WTC11 (cell line): ENCODE data around the gene CD3E. TPM values are rescaled to one million over a fixed set of nuclear protein-coding genes. Genes with fewer than 3 reads are reported as not detected.

Source experiments
- ATAC-seq: fragments of 200-7000 bp; cut with Tn5 transposase; 2 replicates; pipeline ENCODE4 v1.10.0; 2021; ENCODE audit warnings: mild to moderate bottlenecking, moderate library complexity
- CTCF ChIA-PET: fragments of 300-600 bp; sonication (Branson Sonifier 250); formaldehyde crosslinking; loops from one replicate; lab custom pipeline; 2021; ENCODE audit warnings: antibody characterized with exemption; lab: Charles Lee
- POLR2A ChIA-PET: fragments of 350-600 bp; sonication (Branson Sonifier 250); formaldehyde crosslinking; loops from one replicate; lab custom pipeline; 2021; ENCODE audit warnings: antibody characterized with exemption; lab: Charles Lee
- DNase-seq: peaks from one replicate; pipeline ENCODE4 v3.0.0; 2021; ENCODE audit warnings: low spot score
- H3K27ac Mint-ChIP-seq: 2 replicates; pipeline ENCODE4 v1.8.0; 2021; ENCODE audit warnings: mixed read lengths
- H3K27me3 Mint-ChIP-seq: 2 replicates; pipeline ENCODE4 v1.8.0; 2021; ENCODE audit warnings: low read depth, mild to moderate bottlenecking, moderate library complexity, mixed read lengths
- H3K36me3 Mint-ChIP-seq: 2 replicates; pipeline ENCODE4 v1.8.0; 2021; ENCODE audit warnings: mixed read lengths
- H3K4me1 Mint-ChIP-seq: 2 replicates; pipeline ENCODE4 v1.8.0; 2022; ENCODE audit warnings: mixed read lengths
- H3K4me3 Mint-ChIP-seq: 2 replicates; pipeline ENCODE4 v1.8.0; 2021; ENCODE audit warnings: mild to moderate bottlenecking, moderate library complexity, mixed read lengths
- H3K9me3 Mint-ChIP-seq: 2 replicates; pipeline ENCODE4 v1.8.0; 2021; ENCODE audit warnings: mixed read lengths
- ATF2 ChIP-seq: sonication (generic); formaldehyde crosslinking; IDR thresholded peaks from 2 replicates; pipeline ENCODE4 v1.8.1; 2022; ENCODE audit warnings: low read depth, missing genetic modification reagents, borderline replicate concordance
- ETV6 ChIP-seq: sonication (generic); formaldehyde crosslinking; IDR thresholded peaks from 2 replicates; pipeline ENCODE4 v1.8.1; 2022; ENCODE audit warnings: mild to moderate bottlenecking, missing genetic modification reagents
- HMGA2 ChIP-seq: fragments of 250-450 bp; sonication (Bioruptor Pico); IDR thresholded peaks from 2 replicates; pipeline ENCODE4 v1.4.0; 2021; ENCODE audit warnings: mild to moderate bottlenecking, moderate library complexity
- MLX ChIP-seq: sonication (generic); formaldehyde crosslinking; IDR thresholded peaks from 2 replicates; pipeline ENCODE4 v1.8.1; 2023; ENCODE audit warnings: mild to moderate bottlenecking, missing genetic modification reagents, moderate library complexity
- RELA ChIP-seq: sonication (generic); formaldehyde crosslinking; IDR thresholded peaks from 2 replicates; pipeline ENCODE4 v1.8.1; 2022; ENCODE audit warnings: missing genetic modification reagents, mild to moderate bottlenecking, borderline replicate concordance
- SMAD3 ChIP-seq: sonication (generic); formaldehyde crosslinking; IDR thresholded peaks from 2 replicates; pipeline ENCODE4 v1.8.0; 2022; ENCODE audit warnings: missing genetic modification reagents, mild to moderate bottlenecking, borderline replicate concordance
- ZNF219 ChIP-seq: sonication (generic); formaldehyde crosslinking; IDR thresholded peaks from 2 replicates; pipeline ENCODE4 v1.8.0; 2023; ENCODE audit warnings: missing genetic modification reagents, mild to moderate bottlenecking, borderline replicate concordance
- ZNF281 ChIP-seq: sonication (generic); formaldehyde crosslinking; IDR thresholded peaks from 2 replicates; pipeline ENCODE4 v1.8.0; 2023; ENCODE audit warnings: mild to moderate bottlenecking, missing genetic modification reagents
- ZNF671 ChIP-seq: fragments of 250-450 bp; sonication (Bioruptor Pico); IDR thresholded peaks from 2 replicates; pipeline ENCODE4 v1.8.0; 2021; ENCODE audit warnings: mild to moderate bottlenecking
- total RNA-seq: library from RNA; stranded (reverse); gene quantifications from 3 replicates; pipeline ENCODE4 v1.2.3, GENCODE V29; 2021
- TF ChIP-seq, protein P1 (sequence below): sonication (generic); formaldehyde crosslinking; conservative IDR thresholded peaks from 2 replicates; pipeline ENCODE4 v1.8.1; 2023; ENCODE audit warnings: mild to moderate bottlenecking, low read depth, missing genetic modification reagents, moderate library complexity
- TF ChIP-seq, protein P2 (sequence below): sonication (generic); formaldehyde crosslinking; IDR thresholded peaks from 2 replicates; pipeline ENCODE4 v1.8.1; 2023; ENCODE audit warnings: mild to moderate bottlenecking, moderate library complexity, missing genetic modification reagents
- TF ChIP-seq, protein P3 (sequence below): sonication (generic); formaldehyde crosslinking; IDR thresholded peaks from 2 replicates; pipeline ENCODE4 v1.8.0; 2023; ENCODE audit warnings: missing genetic modification reagents, mild to moderate bottlenecking, borderline replicate concordance

The CD3E gene
- total RNA-seq, 1 experiment from 2014 or later: 1.0 TPM

- peaks cover 14% of the 10 kb centered on the region for H3K27me3 Mint-ChIP-seq
- no peak overlapping the region for H3K4me3 Mint-ChIP-seq
- no peak for ATAC-seq
- TF ChIP-seq ZNF219 (CRISPR knock-in tag) (no peak), SMAD3 (CRISPR knock-in tag) (no peak), HMGA2 (no peak)
- no peak overlapping the region for H3K27ac Mint-ChIP-seq
- CTCF ChIA-PET: no interaction called here
- peaks cover 11% of the 10 kb centered on the region for H3K9me3 Mint-ChIP-seq
- POLR2A ChIA-PET: no interaction called here
- DNase-seq: no peak
- peaks cover 6% of the 10 kb centered on the region for H3K36me3 Mint-ChIP-seq
- H3K4me1 Mint-ChIP-seq: peaks cover 2% of the 10 kb centered on the region; the same call in 1 of the 2 replicates
These were observed 30.2 kb downstream of the CD3E start for GRCh38 chr11:118334745-118335144.

GRCh38 chr11:118338637-118339061, 34.1 kb downstream of the CD3E start:
- no peaks in the 10 kb centered on the region; the same call in 1 of the 2 replicates for H3K36me3 Mint-ChIP-seq
- H3K27ac Mint-ChIP-seq: peak overlapping the region; percentile 82
- peaks cover 19% of the 10 kb centered on the region for H3K27me3 Mint-ChIP-seq
- DNase-seq (no peak), ATAC-seq (no peak)
- H3K9me3 Mint-ChIP-seq: peaks cover 2% of the 10 kb centered on the region
- ChIA-PET POLR2A (no interaction called here), CTCF (interaction anchor here (1.2 to 1.7 kb wide), 2 partner anchors 43 to 140 kb away, joined by 3 to 4 read pairs; no protein-coding TSS in a partner anchor)
- H3K4me1 Mint-ChIP-seq: peaks cover 2% of the 10 kb centered on the region; the same call in 1 of the 2 replicates
- H3K4me3 Mint-ChIP-seq: no peak overlapping the region
- no peak for TF ChIP-seq RELA (CRISPR knock-in tag)

GRCh38 chr11:118339281-118339961, 34.9 kb downstream of the CD3E start:
- ATAC-seq: no peak
- no peaks in the 10 kb centered on the region for H3K36me3 Mint-ChIP-seq
- no peak overlapping the region for H3K27ac Mint-ChIP-seq
- no peaks in the 10 kb centered on the region for H3K9me3 Mint-ChIP-seq
- H3K4me3 Mint-ChIP-seq: no peak overlapping the region
- peaks cover 2% of the 10 kb centered on the region; the same call in 1 of the 2 replicates for H3K4me1 Mint-ChIP-seq
- no peak for DNase-seq
- peaks cover 19% of the 10 kb centered on the region for H3K27me3 Mint-ChIP-seq
- POLR2A ChIA-PET: no interaction called here
- CTCF ChIA-PET: interaction anchor here (1.2 to 1.7 kb wide), 2 partner anchors 44 to 141 kb away, joined by 3 to 4 read pairs; no protein-coding TSS in a partner anchor
- TF ChIP-seq, protein P1, sequence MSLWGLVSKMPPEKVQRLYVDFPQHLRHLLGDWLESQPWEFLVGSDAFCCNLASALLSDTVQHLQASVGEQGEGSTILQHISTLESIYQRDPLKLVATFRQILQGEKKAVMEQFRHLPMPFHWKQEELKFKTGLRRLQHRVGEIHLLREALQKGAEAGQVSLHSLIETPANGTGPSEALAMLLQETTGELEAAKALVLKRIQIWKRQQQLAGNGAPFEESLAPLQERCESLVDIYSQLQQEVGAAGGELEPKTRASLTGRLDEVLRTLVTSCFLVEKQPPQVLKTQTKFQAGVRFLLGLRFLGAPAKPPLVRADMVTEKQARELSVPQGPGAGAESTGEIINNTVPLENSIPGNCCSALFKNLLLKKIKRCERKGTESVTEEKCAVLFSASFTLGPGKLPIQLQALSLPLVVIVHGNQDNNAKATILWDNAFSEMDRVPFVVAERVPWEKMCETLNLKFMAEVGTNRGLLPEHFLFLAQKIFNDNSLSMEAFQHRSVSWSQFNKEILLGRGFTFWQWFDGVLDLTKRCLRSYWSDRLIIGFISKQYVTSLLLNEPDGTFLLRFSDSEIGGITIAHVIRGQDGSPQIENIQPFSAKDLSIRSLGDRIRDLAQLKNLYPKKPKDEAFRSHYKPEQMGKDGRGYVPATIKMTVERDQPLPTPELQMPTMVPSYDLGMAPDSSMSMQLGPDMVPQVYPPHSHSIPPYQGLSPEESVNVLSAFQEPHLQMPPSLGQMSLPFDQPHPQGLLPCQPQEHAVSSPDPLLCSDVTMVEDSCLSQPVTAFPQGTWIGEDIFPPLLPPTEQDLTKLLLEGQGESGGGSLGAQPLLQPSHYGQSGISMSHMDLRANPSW: no peak
- no peak for TF ChIP-seq ZNF671 (CRISPR knock-in tag)
- TF ChIP-seq, protein P2, sequence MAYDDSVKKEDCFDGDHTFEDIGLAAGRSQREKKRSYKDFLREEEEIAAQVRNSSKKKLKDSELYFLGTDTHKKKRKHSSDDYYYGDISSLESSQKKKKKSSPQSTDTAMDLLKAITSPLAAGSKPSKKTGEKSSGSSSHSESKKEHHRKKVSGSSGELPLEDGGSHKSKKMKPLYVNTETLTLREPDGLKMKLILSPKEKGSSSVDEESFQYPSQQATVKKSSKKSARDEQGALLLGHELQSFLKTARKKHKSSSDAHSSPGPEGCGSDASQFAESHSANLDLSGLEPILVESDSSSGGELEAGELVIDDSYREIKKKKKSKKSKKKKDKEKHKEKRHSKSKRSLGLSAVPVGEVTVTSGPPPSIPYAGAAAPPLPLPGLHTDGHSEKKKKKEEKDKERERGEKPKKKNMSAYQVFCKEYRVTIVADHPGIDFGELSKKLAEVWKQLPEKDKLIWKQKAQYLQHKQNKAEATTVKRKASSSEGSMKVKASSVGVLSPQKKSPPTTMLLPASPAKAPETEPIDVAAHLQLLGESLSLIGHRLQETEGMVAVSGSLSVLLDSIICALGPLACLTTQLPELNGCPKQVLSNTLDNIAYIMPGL: no peak
- TF ChIP-seq ATF2 (CRISPR knock-in tag): no peak
- TF ChIP-seq RELA (CRISPR knock-in tag): no peak
- no peak for TF ChIP-seq ZNF281 (CRISPR knock-in tag)
- TF ChIP-seq MLX (CRISPR knock-in tag): no peak
- TF ChIP-seq, protein P3, sequence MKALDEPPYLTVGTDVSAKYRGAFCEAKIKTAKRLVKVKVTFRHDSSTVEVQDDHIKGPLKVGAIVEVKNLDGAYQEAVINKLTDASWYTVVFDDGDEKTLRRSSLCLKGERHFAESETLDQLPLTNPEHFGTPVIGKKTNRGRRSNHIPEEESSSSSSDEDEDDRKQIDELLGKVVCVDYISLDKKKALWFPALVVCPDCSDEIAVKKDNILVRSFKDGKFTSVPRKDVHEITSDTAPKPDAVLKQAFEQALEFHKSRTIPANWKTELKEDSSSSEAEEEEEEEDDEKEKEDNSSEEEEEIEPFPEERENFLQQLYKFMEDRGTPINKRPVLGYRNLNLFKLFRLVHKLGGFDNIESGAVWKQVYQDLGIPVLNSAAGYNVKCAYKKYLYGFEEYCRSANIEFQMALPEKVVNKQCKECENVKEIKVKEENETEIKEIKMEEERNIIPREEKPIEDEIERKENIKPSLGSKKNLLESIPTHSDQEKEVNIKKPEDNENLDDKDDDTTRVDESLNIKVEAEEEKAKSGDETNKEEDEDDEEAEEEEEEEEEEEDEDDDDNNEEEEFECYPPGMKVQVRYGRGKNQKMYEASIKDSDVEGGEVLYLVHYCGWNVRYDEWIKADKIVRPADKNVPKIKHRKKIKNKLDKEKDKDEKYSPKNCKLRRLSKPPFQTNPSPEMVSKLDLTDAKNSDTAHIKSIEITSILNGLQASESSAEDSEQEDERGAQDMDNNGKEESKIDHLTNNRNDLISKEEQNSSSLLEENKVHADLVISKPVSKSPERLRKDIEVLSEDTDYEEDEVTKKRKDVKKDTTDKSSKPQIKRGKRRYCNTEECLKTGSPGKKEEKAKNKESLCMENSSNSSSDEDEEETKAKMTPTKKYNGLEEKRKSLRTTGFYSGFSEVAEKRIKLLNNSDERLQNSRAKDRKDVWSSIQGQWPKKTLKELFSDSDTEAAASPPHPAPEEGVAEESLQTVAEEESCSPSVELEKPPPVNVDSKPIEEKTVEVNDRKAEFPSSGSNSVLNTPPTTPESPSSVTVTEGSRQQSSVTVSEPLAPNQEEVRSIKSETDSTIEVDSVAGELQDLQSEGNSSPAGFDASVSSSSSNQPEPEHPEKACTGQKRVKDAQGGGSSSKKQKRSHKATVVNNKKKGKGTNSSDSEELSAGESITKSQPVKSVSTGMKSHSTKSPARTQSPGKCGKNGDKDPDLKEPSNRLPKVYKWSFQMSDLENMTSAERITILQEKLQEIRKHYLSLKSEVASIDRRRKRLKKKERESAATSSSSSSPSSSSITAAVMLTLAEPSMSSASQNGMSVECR (CRISPR knock-in tag): no peak
- TF ChIP-seq ETV6 (CRISPR knock-in tag): no peak
